HepG2 (cell line): Measurements from ENCODE around the gene EI24. TPM values are rescaled to one million over a fixed set of nuclear protein-coding genes. Genes with fewer than 3 reads are reported as not detected.

Experiments used
- HHEX ChIP-seq: IDR thresholded peaks from 2 replicates; pipeline ENCODE4 v1.6.1; 2016; ENCODE audit warnings: control low read depth
- KDM5B ChIP-seq: sonication (generic); formaldehyde crosslinking; IDR thresholded peaks from 2 replicates; pipeline ENCODE4 v1.4.0; 2020; ENCODE audit warnings: missing genetic modification reagents, mild to moderate bottlenecking, borderline replicate concordance
- KLF9 ChIP-seq: IDR thresholded peaks from 2 replicates; pipeline ENCODE4 v1.6.1; 2016; ENCODE audit warnings: low read depth
- MED8 ChIP-seq: sonication (generic); formaldehyde crosslinking; IDR thresholded peaks from 2 replicates; pipeline ENCODE4 v1.8.1; 2023; ENCODE audit warnings: mild to moderate bottlenecking, missing genetic modification reagents; ENCODE audit not compliant: insufficient replicate concordance
- PAWR ChIP-seq: sonication (generic); formaldehyde crosslinking; IDR thresholded peaks from 2 replicates; pipeline ENCODE4 v1.4.0; 2020; ENCODE audit warnings: missing genetic modification reagents, mild to moderate bottlenecking, borderline replicate concordance
- TBX2 ChIP-seq: sonication (generic); formaldehyde crosslinking; IDR thresholded peaks from 2 replicates; pipeline ENCODE4 v1.5.0; 2020; ENCODE audit warnings: missing genetic modification reagents, mild to moderate bottlenecking, borderline replicate concordance
- ZBTB7B ChIP-seq: sonication (generic); formaldehyde crosslinking; IDR thresholded peaks from 2 replicates; pipeline ENCODE4 v1.4.0; 2020; ENCODE audit warnings: missing genetic modification reagents
- ZFP36 ChIP-seq: fragments of 150-350 bp; IDR thresholded peaks from 2 replicates; pipeline ENCODE4 v1.6.1; 2018; ENCODE audit warnings: borderline replicate concordance, low read length, low read depth; ENCODE audit not compliant: partially characterized antibody
- ZNF121 ChIP-seq: sonication (generic); formaldehyde crosslinking; IDR thresholded peaks from 2 replicates; pipeline ENCODE4 v1.5.0; 2020; ENCODE audit warnings: mild to moderate bottlenecking, missing genetic modification reagents
- ZNF781 ChIP-seq: sonication (generic); formaldehyde crosslinking; IDR thresholded peaks from 2 replicates; pipeline ENCODE4 v1.5.1; 2020; ENCODE audit warnings: borderline replicate concordance, mild to moderate bottlenecking, missing genetic modification reagents; ENCODE audit errors: not compliant biosample characterization
- polyA plus RNA-seq, 8 experiments: library from polyadenylated mRNA; depleted of rRNA in 3 of 8; stranded (reverse) in 7 of 8; unstranded in 1 of 8; fragments of >200 nt; fragmentation: Illumina TruSeq in 4 of 8; extraction: Trizol in 4 of 8; gene quantifications; 2 replicates each; pipeline versions ENCODE4 v1.2.1 to v1.2.3, GENCODE V29; 2011 to 2016; ENCODE audit warnings: low read depth in 4 of 8, missing spikeins in 1 of 8, mixed read lengths in 1 of 8; ENCODE audit not compliant: insufficient read depth in 1 of 8
- total RNA-seq, 5 experiments: library from RNA; depleted of rRNA; stranded (reverse); fragments of >200 nt; fragmentation: Illumina TruSeq; extraction: Trizol; gene quantifications; 2 replicates each; pipeline ENCODE4 v1.2.3, GENCODE V29; 2016; ENCODE audit warnings: low read depth in 1 of 5
- TF ChIP-seq, protein P1 (sequence below): sonication (generic); formaldehyde crosslinking; IDR thresholded peaks from 2 replicates; pipeline ENCODE4 v1.5.1; 2020; ENCODE audit warnings: missing genetic modification reagents, mild to moderate bottlenecking, borderline replicate concordance
- TF ChIP-seq, protein P2 (sequence below): sonication (generic); formaldehyde crosslinking; IDR thresholded peaks from 2 replicates; pipeline ENCODE4 v1.5.1; 2020; ENCODE audit warnings: mild to moderate bottlenecking, missing genetic modification reagents
- TF ChIP-seq, protein P3 (sequence below): IDR thresholded peaks from 2 replicates; pipeline ENCODE4 v1.6.1; 2012; ENCODE audit warnings: low read length, improper control_type of control experiment
- TF ChIP-seq, protein P4 (sequence below): sonication (generic); formaldehyde crosslinking; IDR thresholded peaks from 2 replicates; pipeline ENCODE4 v1.5.1; 2020; ENCODE audit warnings: mild to moderate bottlenecking, missing genetic modification reagents, borderline replicate concordance
- TF ChIP-seq, protein P5 (sequence below): sonication (generic); formaldehyde crosslinking; IDR thresholded peaks from 2 replicates; pipeline ENCODE4 v1.5.0; 2020; ENCODE audit warnings: mild to moderate bottlenecking, missing genetic modification reagents, borderline replicate concordance

The EI24 gene
- total and polyA plus RNA-seq, 2 of the 13 experiments (the other 11 are each of a cell fraction or from before 2014, with no cell fraction given) = 84.7 to 126 TPM

DNA sequence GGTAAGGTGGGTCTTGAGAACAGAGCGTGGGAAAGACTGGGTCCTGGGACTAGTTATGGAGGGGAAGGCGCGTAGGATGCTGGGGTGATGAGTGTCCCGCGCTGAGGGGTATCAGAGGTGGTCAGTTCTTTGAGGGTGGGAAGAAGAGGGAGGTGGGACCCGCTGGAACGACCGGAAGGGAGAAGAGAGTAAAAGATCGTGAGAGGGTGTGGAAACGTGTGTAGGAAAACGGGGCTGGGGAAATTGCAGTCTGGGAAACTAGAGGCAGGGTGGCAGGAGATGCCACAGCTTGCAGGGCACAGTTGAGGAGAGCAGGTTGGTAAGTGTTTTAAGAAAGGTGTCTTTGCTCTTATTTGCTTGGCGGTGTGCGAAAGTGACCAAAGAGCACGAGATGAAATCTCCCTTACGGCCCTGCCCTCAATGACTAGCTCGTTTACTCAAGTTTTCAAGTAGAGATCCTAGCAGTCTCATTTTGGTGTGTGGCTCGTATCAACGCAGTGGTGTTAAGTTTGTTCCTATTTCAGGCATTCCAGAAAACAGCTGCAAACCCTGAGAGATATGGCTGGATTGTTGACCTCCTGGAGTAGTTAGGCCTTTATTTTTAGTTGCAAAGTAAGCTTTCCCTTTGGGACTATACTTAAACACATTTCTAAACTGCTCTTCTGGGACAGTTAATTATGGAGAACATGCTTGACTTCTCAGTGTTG lies 24.0 kb downstream of the EI24 start (continued):
- TF ChIP-seq ZNF121 (no peak), HHEX (CRISPR knock-in tag) (no peak), MED8 (CRISPR knock-in tag) (no peak), KLF9 (no peak), ZNF781 (peak; percentile 13), TBX2 (no peak), KDM5B (CRISPR knock-in tag) (0 out of 2 replicates have a peak, but pooled peaks have one; percentile 47), PAWR (CRISPR knock-in tag) (no peak), ZFP36 (no peak), ZBTB7B (CRISPR knock-in tag) (peak; percentile 28; the same call in 1 of the 2 replicates)
- TF ChIP-seq, protein P1, sequence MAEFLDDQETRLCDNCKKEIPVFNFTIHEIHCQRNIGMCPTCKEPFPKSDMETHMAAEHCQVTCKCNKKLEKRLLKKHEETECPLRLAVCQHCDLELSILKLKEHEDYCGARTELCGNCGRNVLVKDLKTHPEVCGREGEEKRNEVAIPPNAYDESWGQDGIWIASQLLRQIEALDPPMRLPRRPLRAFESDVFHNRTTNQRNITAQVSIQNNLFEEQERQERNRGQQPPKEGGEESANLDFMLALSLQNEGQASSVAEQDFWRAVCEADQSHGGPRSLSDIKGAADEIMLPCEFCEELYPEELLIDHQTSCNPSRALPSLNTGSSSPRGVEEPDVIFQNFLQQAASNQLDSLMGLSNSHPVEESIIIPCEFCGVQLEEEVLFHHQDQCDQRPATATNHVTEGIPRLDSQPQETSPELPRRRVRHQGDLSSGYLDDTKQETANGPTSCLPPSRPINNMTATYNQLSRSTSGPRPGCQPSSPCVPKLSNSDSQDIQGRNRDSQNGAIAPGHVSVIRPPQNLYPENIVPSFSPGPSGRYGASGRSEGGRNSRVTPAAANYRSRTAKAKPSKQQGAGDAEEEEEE = no peak
- TF ChIP-seq, protein P2, sequence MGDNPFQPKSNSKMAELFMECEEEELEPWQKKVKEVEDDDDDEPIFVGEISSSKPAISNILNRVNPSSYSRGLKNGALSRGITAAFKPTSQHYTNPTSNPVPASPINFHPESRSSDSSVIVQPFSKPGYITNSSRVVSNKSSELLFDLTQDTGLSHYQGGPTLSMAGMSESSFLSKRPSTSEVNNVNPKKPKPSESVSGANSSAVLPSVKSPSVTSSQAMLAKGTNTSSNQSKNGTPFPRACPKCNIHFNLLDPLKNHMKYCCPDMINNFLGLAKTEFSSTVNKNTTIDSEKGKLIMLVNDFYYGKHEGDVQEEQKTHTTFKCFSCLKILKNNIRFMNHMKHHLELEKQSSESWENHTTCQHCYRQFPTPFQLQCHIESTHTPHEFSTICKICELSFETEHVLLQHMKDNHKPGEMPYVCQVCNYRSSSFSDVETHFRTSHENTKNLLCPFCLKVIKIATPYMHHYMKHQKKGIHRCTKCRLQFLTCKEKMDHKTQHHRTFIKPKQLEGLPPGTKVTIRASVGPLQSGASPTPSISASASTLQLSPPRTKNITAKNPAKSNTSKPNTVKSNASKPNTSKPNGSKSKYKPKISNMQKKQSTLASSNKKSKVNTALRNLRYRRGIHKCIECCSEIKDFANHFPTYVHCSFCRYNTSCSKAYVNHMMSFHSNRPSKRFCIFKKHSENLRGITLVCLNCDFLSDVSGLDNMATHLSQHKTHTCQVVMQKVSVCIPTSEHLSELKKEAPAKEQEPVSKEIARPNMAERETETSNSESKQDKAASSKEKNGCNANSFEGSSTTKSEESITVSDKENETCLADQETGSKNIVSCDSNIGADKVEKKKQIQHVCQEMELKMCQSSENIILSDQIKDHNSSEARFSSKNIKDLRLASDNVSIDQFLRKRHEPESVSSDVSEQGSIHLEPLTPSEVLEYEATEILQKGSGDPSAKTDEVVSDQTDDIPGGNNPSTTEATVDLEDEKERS (CRISPR knock-in tag) = 0 out of 2 replicates have a peak, but pooled peaks have one; percentile 12
- TF ChIP-seq, protein P3, sequence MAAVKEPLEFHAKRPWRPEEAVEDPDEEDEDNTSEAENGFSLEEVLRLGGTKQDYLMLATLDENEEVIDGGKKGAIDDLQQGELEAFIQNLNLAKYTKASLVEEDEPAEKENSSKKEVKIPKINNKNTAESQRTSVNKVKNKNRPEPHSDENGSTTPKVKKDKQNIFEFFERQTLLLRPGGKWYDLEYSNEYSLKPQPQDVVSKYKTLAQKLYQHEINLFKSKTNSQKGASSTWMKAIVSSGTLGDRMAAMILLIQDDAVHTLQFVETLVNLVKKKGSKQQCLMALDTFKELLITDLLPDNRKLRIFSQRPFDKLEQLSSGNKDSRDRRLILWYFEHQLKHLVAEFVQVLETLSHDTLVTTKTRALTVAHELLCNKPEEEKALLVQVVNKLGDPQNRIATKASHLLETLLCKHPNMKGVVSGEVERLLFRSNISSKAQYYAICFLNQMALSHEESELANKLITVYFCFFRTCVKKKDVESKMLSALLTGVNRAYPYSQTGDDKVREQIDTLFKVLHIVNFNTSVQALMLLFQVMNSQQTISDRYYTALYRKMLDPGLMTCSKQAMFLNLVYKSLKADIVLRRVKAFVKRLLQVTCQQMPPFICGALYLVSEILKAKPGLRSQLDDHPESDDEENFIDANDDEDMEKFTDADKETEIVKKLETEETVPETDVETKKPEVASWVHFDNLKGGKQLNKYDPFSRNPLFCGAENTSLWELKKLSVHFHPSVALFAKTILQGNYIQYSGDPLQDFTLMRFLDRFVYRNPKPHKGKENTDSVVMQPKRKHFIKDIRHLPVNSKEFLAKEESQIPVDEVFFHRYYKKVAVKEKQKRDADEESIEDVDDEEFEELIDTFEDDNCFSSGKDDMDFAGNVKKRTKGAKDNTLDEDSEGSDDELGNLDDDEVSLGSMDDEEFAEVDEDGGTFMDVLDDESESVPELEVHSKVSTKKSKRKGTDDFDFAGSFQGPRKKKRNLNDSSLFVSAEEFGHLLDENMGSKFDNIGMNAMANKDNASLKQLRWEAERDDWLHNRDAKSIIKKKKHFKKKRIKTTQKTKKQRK = no peak
- TF ChIP-seq, protein P4, sequence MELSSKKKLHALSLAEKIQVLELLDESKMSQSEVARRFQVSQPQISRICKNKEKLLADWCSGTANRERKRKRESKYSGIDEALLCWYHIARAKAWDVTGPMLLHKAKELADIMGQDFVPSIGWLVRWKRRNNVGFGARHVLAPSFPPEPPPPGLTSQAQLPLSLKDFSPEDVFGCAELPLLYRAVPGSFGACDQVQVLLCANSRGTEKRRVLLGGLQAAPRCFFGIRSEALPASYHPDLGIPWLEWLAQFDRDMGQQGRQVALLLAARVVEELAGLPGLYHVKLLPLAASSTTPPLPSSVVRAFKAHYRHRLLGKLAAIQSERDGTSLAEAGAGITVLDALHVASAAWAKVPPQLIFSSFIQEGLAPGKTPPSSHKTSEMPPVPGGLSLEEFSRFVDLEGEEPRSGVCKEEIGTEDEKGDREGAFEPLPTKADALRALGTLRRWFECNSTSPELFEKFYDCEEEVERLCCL (CRISPR knock-in tag) = no peak
- TF ChIP-seq, protein P5, sequence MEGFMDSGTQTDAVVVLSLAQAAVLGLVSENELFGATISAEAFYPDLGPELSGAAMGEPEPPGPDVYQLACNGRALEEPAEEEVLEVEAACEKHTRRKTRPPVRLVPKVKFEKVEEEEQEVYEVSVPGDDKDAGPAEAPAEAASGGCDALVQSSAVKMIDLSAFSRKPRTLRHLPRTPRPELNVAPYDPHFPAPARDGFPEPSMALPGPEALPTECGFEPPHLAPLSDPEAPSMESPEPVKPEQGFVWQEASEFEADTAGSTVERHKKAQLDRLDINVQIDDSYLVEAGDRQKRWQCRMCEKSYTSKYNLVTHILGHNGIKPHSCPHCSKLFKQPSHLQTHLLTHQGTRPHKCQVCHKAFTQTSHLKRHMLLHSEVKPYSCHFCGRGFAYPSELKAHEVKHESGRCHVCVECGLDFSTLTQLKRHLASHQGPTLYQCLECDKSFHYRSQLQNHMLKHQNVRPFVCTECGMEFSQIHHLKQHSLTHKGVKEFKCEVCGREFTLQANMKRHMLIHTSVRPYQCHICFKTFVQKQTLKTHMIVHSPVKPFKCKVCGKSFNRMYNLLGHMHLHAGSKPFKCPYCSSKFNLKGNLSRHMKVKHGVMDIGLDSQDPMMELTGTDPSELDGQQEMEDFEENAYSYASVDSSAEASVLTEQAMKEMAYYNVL (CRISPR knock-in tag) = peak; percentile 77; the same call in 1 of the 2 replicates
